A673 (cell line): Measurements from ENCODE around the gene NDUFV2.
"Not testable (repeated sequence)": the region's sequence is repeated elsewhere in the genome, so short reads cannot be mapped to it uniquely, and the experiment has no call there.

ENCODE experiments used
- EZH2 ChIP-seq: fragments of 200-600 bp; sonication (generic); IDR thresholded peaks from 2 replicates; pipeline ENCODE4 v1.6.1; 2017; ENCODE audit warnings: borderline replicate concordance, low read depth, mild to moderate bottlenecking, mixed read lengths, antibody characterized with exemption, low read length; ENCODE audit not compliant: poor library complexity, severe bottlenecking
- TF ChIP-seq, protein P1 (sequence below): fragments of 300-800, 200-600 bp; sonication (generic); conservative IDR thresholded peaks from 2 replicates; pipeline ENCODE4 v1.5.1; 2017; ENCODE audit warnings: low read depth, mild to moderate bottlenecking, antibody characterized with exemption, low read length, moderate library complexity, mixed read lengths

- TF ChIP-seq, protein P1, sequence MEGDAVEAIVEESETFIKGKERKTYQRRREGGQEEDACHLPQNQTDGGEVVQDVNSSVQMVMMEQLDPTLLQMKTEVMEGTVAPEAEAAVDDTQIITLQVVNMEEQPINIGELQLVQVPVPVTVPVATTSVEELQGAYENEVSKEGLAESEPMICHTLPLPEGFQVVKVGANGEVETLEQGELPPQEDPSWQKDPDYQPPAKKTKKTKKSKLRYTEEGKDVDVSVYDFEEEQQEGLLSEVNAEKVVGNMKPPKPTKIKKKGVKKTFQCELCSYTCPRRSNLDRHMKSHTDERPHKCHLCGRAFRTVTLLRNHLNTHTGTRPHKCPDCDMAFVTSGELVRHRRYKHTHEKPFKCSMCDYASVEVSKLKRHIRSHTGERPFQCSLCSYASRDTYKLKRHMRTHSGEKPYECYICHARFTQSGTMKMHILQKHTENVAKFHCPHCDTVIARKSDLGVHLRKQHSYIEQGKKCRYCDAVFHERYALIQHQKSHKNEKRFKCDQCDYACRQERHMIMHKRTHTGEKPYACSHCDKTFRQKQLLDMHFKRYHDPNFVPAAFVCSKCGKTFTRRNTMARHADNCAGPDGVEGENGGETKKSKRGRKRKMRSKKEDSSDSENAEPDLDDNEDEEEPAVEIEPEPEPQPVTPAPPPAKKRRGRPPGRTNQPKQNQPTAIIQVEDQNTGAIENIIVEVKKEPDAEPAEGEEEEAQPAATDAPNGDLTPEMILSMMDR, result not testable (repeated sequence)
- TF ChIP-seq EZH2, result not testable (repeated sequence)
Measured at GRCh38 chr18:9093109-9093508, 9.4 kb upstream of the NDUFV2 start.
